ENCODE measurements around the gene ANKIB1.
"Not testable (repeated sequence)": the region's sequence is repeated elsewhere in the genome, so short reads cannot be mapped to it uniquely, and the experiment has no call there.

The ANKIB1 gene

GRCh38 chr7:92410162-92410561 lies 164.4 kb downstream of the ANKIB1 start:
- not testable (repeated sequence) for DNase-seq

GRCh38 chr7:92412745-92413144 lies 167.0 kb downstream of the ANKIB1 start:
- no peak for DNase-seq

GRCh38 chr7:92413550-92413949 lies 167.8 kb downstream of the ANKIB1 start:
- no peak for DNase-seq

- DNase-seq = no peak
Observed at GRCh38 chr7:92415225-92415624, 169.5 kb downstream of the ANKIB1 start.

- DNase-seq = no peak
Observed at GRCh38 chr7:92417913-92418312, 172.1 kb downstream of the ANKIB1 start.

GRCh38 chr7:92421676-92422435 lies 176.1 kb downstream of the ANKIB1 start:
- DNase-seq = no peak

- DNase-seq = no peak
Observed at GRCh38 chr7:92422926-92423325, 177.2 kb downstream of the ANKIB1 start.

- no peak for DNase-seq
Observed at GRCh38 chr7:92423710-92424131, 177.9 kb downstream of the ANKIB1 start.

- DNase-seq = no peak
Observed at GRCh38 chr7:92425311-92425947, 179.7 kb downstream of the ANKIB1 start.

GRCh38 chr7:92427193-92427592 lies 181.4 kb downstream of the ANKIB1 start:
- no peak for DNase-seq

- no peak for DNase-seq
Observed at GRCh38 chr7:92432299-92432946, 186.6 kb downstream of the ANKIB1 start.

GRCh38 chr7:92433019-92433418 lies 187.2 kb downstream of the ANKIB1 start:
- no peak for DNase-seq

- no peak for DNase-seq
Observed at GRCh38 chr7:92435542-92435941, 189.8 kb downstream of the ANKIB1 start.

- no peak for DNase-seq
Observed at GRCh38 chr7:92436612-92437445, 191.1 kb downstream of the ANKIB1 start.

- DNase-seq = no peak
Observed at GRCh38 chr7:92437956-92438491, 192.2 kb downstream of the ANKIB1 start.

GRCh38 chr7:92442720-92443119 lies 196.9 kb downstream of the ANKIB1 start:
- DNase-seq = not testable (repeated sequence)

- no peak for DNase-seq
Observed at GRCh38 chr7:92446869-92447344, 201.1 kb downstream of the ANKIB1 start.

GRCh38 chr7:92447345-92448204 lies 201.8 kb downstream of the ANKIB1 start, which contains the start of gene GATAD1:
Gene GATAD1 (plus strand): TSS chr7:92447482. CDS start chr7:92447730, 248 bp downstream.
- peak; percentile 87 for DNase-seq

GRCh38 chr7:92448205-92448747 lies 202.5 kb downstream of the ANKIB1 start:
- no peak for DNase-seq

Data from NCI-H2171 (cell line).